Ascending aorta (tissue), 2 donors: ENCODE measurements around the gene COG5. TPM values are rescaled to one million over a fixed set of nuclear protein-coding genes. Genes with fewer than 3 reads are reported as not detected.

Experiments
- DNase-seq, 2 donors: peaks; one replicate each; pipeline ENCODE4 v3.0.0-alpha.2; 2019; ENCODE audit warnings: low spot score in 2 of 2
- H3K27ac ChIP-seq, 2 donors: fragments of 200-600 bp; sonication (generic); one replicate each; pipeline ENCODE4 v1.5.1; 2016 to 2017; ENCODE audit warnings: mild to moderate bottlenecking in 1 of 2
- H3K27me3 ChIP-seq: fragments of 200-600 bp; sonication (generic); one replicate; pipeline ENCODE4 v1.5.1; 2017
- H3K36me3 ChIP-seq, 2 donors: fragments of 200-600 bp; sonication (generic); one replicate each; pipeline ENCODE4 v1.5.1; 2016
- H3K4me1 ChIP-seq, 2 donors: fragments of 200-600 bp; sonication (generic); one replicate each; pipeline ENCODE4 v1.5.1; 2016 to 2017; ENCODE audit warnings: mild to moderate bottlenecking in 1 of 2
- H3K4me3 ChIP-seq, 2 donors: fragments of 200-600 bp; sonication (generic); one replicate each; pipeline ENCODE4 v1.5.1; 2016 to 2017; ENCODE audit warnings: mild to moderate bottlenecking in 1 of 2
- H3K9me3 ChIP-seq, 2 donors: fragments of 200-600 bp; sonication (generic); one replicate each; pipeline ENCODE4 v1.5.1; 2016
- intact Hi-C: fragments of 100-400 bp; cut with DNase I; formaldehyde crosslinking; loops from one replicate; pipeline ENCODE4 v1.15.1; 2023
- total RNA-seq: library from RNA; depleted of rRNA; stranded (reverse); fragments of >200 nt; gene quantifications from one replicate; pipeline ENCODE4 v1.1.0, GENCODE V29; 2016
- TF ChIP-seq, protein P1 (sequence below), 3 experiments: fragments of 200-600 bp in 2 of 3; fragments of 450-650 bp in 1 of 3; sonication (generic) in 2 of 3; IDR thresholded peaks; one replicate each; pipeline ENCODE4 v1.5.1; 2016 to 2019; ENCODE audit warnings: antibody characterized with exemption in 3 of 3, mild to moderate bottlenecking in 1 of 3, moderate library complexity in 1 of 3

COG5 gene
- total RNA-seq, 1 donor from 2014 or later, result 16.8 TPM

GRCh38 chr7:107338080-107338479 lies 225.6 kb downstream of the COG5 start:
- no peak for DNase-seq
- no peaks in the 10 kb centered on the region for H3K4me1 ChIP-seq
- intact Hi-C loops, result no loop called here
- no peaks in the 10 kb centered on the region for H3K27me3 ChIP-seq
- no peak overlapping the region for H3K27ac ChIP-seq
- no peak overlapping the region for H3K4me3 ChIP-seq
- peaks cover 0 to 30% of the 10 kb centered on the region in 2 donors for H3K9me3 ChIP-seq
- H3K36me3 ChIP-seq, result no peaks in the 10 kb centered on the region
- TF ChIP-seq, protein P1, sequence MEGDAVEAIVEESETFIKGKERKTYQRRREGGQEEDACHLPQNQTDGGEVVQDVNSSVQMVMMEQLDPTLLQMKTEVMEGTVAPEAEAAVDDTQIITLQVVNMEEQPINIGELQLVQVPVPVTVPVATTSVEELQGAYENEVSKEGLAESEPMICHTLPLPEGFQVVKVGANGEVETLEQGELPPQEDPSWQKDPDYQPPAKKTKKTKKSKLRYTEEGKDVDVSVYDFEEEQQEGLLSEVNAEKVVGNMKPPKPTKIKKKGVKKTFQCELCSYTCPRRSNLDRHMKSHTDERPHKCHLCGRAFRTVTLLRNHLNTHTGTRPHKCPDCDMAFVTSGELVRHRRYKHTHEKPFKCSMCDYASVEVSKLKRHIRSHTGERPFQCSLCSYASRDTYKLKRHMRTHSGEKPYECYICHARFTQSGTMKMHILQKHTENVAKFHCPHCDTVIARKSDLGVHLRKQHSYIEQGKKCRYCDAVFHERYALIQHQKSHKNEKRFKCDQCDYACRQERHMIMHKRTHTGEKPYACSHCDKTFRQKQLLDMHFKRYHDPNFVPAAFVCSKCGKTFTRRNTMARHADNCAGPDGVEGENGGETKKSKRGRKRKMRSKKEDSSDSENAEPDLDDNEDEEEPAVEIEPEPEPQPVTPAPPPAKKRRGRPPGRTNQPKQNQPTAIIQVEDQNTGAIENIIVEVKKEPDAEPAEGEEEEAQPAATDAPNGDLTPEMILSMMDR (IDR thresholded peaks at IDR 0.05), result no peak

GRCh38 chr7:107332488-107333269 lies 231.0 kb downstream of the COG5 start:
- H3K36me3 ChIP-seq, result no peaks in the 10 kb centered on the region
- intact Hi-C loops, result no loop called here
- TF ChIP-seq, protein P1 (IDR thresholded peaks at IDR 0.05), result no peak
- H3K27ac ChIP-seq, result no peak overlapping the region
- H3K4me3 ChIP-seq, result no peak overlapping the region
- H3K27me3 ChIP-seq, result no peaks in the 10 kb centered on the region
- no peaks in the 10 kb centered on the region for H3K4me1 ChIP-seq
- DNase-seq, result no peak
- H3K9me3 ChIP-seq, result peaks cover 0 to 6% of the 10 kb centered on the region in 2 donors

GRCh38 chr7:107330478-107330877 lies 233.2 kb downstream of the COG5 start:
- Histone ChIP-seq H3K4me3 (no peak overlapping the region), H3K36me3 (no peaks in the 10 kb centered on the region), H3K27me3 (no peaks in the 10 kb centered on the region), H3K9me3 (no peaks in the 10 kb centered on the region), H3K27ac (no peak overlapping the region), H3K4me1 (no peaks in the 10 kb centered on the region)
- no peak for DNase-seq
- TF ChIP-seq, protein P1 (IDR thresholded peaks at IDR 0.05), result no peak
- intact Hi-C loops, result no loop called here

GRCh38 chr7:107327986-107328569 lies 235.6 kb downstream of the COG5 start:
- Histone ChIP-seq H3K4me3 (no peak overlapping the region), H3K4me1 (no peaks in the 10 kb centered on the region), H3K27me3 (no peaks in the 10 kb centered on the region), H3K27ac (no peak overlapping the region), H3K9me3 (no peaks in the 10 kb centered on the region), H3K36me3 (peaks cover 0 to 5% of the 10 kb centered on the region in 2 donors)
- no peak for DNase-seq
- intact Hi-C loops, result no loop called here
- TF ChIP-seq, protein P1 (IDR thresholded peaks at IDR 0.05), result no peak

DNA sequence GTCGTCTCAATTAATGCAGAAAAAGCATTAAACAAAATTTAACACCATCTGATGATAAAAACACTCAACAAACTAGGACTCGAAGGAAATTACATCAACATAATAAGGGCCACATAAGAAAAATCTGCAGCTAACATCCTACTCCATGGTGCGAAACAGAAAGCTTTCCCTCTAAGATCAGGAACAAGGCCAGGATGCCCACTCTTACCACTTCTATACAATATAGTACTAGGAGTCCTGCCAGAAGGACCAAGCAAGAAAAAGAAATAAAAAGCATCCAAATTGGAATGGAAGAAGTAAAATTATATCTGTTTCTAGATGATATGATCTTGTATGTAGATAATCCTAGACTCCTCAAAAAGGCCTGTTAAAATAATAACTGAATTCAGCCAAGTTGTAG lies 237.7 kb downstream of the COG5 start:
- no peak for DNase-seq
- H3K4me3 ChIP-seq, result no peak overlapping the region
- intact Hi-C loops, result no loop called here
- TF ChIP-seq, protein P1 (IDR thresholded peaks at IDR 0.05), result no peak
- peaks cover 0 to 5% of the 10 kb centered on the region in 2 donors for H3K36me3 ChIP-seq
- no peak overlapping the region for H3K27ac ChIP-seq
- no peaks in the 10 kb centered on the region for H3K4me1 ChIP-seq
- no peaks in the 10 kb centered on the region for H3K9me3 ChIP-seq
- no peaks in the 10 kb centered on the region for H3K27me3 ChIP-seq
